K562 (cell line): Measurements from ENCODE around the gene AFDN. TPM values are rescaled to one million over a fixed set of nuclear protein-coding genes. Genes with fewer than 3 reads are reported as not detected.

ENCODE experiments used
- CCNT2 ChIP-seq: IDR thresholded peaks from 2 replicates; pipeline ENCODE4 v1.6.1; 2011; ENCODE audit warnings: borderline replicate concordance, low read depth, mild to moderate bottlenecking, moderate library complexity, mixed read lengths, low read length; ENCODE audit not compliant: insufficient read length; ENCODE audit errors: extremely low read depth
- NCOA1 ChIP-seq: fragments of 450-650 bp; IDR thresholded peaks from 2 replicates; pipeline ENCODE4 v1.6.1; 2016; ENCODE audit warnings: low read depth
- RNF2 ChIP-seq: sonication (generic); IDR thresholded peaks from 2 replicates; pipeline ENCODE4 v1.6.1; 2016
- SP1 ChIP-seq: sonication (generic); formaldehyde crosslinking; IDR thresholded peaks from 2 replicates; pipeline ENCODE4 v1.8.1; 2022; ENCODE audit warnings: mild to moderate bottlenecking, missing genetic modification reagents
- TARDBP ChIP-seq: fragments of 450-650 bp; IDR thresholded peaks from 2 replicates; pipeline ENCODE4 v1.6.1; 2016
- ZNF124 ChIP-seq: sonication (generic); formaldehyde crosslinking; IDR thresholded peaks from 2 replicates; pipeline ENCODE4 v1.8.1; 2022; ENCODE audit warnings: missing genetic modification reagents
- polyA plus RNA-seq, 8 experiments: library from polyadenylated mRNA; depleted of rRNA in 4 of 8; stranded (reverse) in 5 of 8; unstranded in 3 of 8; fragments of >200 nt; fragmentation: Nextera tagmentation in 2 of 8; fragmentation: Illumina TruSeq in 1 of 8; extraction: Ambion mirVana in 2 of 8; extraction: Trizol in 1 of 8; gene quantifications; 2 replicates each; pipeline versions ENCODE4 v1.2.1 to v1.2.3, GENCODE V29; 2011 to 2014; ENCODE audit warnings: inconsistent platforms in 1 of 8, missing spikeins in 1 of 8
- total RNA-seq, 7 experiments: library from RNA; depleted of rRNA in 6 of 7; stranded (reverse); fragments of >200 nt in 6 of 7; fragmentation: Illumina TruSeq in 2 of 7; extraction: Trizol in 2 of 7; gene quantifications; 2 replicates each; pipeline versions ENCODE4 v1.2.1 to v1.2.3, GENCODE V29; 2011 to 2021; ENCODE audit warnings: low replicate concordance in 1 of 7
- TF ChIP-seq, protein P1 (sequence below): fragments of 200-600 bp; sonication (generic); IDR thresholded peaks from one replicate; pipeline ENCODE4 v1.6.1; 2012; ENCODE audit warnings: mild to moderate bottlenecking, low read depth, low read length, inconsistent platforms
- TF ChIP-seq, protein P2 (sequence below): conservative IDR thresholded peaks from 2 replicates; pipeline ENCODE4 v1.6.1; 2011; ENCODE audit warnings: low read depth, mild to moderate bottlenecking, low read length; ENCODE audit not compliant: control insufficient read depth

Gene AFDN
- total and polyA plus RNA-seq, 9 of the 15 experiments (the other 6 are each of a cell fraction or from before 2014, with no cell fraction given): 7.2 to 129 (median 105) TPM

DNA sequence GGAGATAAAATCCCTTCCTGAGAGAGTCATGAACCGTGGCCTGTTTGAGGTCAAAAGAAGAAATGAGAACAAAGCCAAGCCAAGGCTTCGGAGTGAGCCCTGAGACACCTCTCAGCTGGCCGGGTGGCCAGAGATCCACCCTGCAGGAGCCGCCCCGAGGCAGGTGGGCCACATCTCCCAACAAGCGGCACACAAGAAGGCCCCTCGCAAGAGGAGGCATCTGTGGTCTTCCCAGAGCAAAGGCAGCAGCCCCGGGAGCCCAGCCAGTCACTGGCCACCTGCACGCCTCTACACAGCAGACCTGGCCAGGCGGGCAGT lies 30.9 kb upstream of the AFDN start (continued):
- TF ChIP-seq, protein P1, sequence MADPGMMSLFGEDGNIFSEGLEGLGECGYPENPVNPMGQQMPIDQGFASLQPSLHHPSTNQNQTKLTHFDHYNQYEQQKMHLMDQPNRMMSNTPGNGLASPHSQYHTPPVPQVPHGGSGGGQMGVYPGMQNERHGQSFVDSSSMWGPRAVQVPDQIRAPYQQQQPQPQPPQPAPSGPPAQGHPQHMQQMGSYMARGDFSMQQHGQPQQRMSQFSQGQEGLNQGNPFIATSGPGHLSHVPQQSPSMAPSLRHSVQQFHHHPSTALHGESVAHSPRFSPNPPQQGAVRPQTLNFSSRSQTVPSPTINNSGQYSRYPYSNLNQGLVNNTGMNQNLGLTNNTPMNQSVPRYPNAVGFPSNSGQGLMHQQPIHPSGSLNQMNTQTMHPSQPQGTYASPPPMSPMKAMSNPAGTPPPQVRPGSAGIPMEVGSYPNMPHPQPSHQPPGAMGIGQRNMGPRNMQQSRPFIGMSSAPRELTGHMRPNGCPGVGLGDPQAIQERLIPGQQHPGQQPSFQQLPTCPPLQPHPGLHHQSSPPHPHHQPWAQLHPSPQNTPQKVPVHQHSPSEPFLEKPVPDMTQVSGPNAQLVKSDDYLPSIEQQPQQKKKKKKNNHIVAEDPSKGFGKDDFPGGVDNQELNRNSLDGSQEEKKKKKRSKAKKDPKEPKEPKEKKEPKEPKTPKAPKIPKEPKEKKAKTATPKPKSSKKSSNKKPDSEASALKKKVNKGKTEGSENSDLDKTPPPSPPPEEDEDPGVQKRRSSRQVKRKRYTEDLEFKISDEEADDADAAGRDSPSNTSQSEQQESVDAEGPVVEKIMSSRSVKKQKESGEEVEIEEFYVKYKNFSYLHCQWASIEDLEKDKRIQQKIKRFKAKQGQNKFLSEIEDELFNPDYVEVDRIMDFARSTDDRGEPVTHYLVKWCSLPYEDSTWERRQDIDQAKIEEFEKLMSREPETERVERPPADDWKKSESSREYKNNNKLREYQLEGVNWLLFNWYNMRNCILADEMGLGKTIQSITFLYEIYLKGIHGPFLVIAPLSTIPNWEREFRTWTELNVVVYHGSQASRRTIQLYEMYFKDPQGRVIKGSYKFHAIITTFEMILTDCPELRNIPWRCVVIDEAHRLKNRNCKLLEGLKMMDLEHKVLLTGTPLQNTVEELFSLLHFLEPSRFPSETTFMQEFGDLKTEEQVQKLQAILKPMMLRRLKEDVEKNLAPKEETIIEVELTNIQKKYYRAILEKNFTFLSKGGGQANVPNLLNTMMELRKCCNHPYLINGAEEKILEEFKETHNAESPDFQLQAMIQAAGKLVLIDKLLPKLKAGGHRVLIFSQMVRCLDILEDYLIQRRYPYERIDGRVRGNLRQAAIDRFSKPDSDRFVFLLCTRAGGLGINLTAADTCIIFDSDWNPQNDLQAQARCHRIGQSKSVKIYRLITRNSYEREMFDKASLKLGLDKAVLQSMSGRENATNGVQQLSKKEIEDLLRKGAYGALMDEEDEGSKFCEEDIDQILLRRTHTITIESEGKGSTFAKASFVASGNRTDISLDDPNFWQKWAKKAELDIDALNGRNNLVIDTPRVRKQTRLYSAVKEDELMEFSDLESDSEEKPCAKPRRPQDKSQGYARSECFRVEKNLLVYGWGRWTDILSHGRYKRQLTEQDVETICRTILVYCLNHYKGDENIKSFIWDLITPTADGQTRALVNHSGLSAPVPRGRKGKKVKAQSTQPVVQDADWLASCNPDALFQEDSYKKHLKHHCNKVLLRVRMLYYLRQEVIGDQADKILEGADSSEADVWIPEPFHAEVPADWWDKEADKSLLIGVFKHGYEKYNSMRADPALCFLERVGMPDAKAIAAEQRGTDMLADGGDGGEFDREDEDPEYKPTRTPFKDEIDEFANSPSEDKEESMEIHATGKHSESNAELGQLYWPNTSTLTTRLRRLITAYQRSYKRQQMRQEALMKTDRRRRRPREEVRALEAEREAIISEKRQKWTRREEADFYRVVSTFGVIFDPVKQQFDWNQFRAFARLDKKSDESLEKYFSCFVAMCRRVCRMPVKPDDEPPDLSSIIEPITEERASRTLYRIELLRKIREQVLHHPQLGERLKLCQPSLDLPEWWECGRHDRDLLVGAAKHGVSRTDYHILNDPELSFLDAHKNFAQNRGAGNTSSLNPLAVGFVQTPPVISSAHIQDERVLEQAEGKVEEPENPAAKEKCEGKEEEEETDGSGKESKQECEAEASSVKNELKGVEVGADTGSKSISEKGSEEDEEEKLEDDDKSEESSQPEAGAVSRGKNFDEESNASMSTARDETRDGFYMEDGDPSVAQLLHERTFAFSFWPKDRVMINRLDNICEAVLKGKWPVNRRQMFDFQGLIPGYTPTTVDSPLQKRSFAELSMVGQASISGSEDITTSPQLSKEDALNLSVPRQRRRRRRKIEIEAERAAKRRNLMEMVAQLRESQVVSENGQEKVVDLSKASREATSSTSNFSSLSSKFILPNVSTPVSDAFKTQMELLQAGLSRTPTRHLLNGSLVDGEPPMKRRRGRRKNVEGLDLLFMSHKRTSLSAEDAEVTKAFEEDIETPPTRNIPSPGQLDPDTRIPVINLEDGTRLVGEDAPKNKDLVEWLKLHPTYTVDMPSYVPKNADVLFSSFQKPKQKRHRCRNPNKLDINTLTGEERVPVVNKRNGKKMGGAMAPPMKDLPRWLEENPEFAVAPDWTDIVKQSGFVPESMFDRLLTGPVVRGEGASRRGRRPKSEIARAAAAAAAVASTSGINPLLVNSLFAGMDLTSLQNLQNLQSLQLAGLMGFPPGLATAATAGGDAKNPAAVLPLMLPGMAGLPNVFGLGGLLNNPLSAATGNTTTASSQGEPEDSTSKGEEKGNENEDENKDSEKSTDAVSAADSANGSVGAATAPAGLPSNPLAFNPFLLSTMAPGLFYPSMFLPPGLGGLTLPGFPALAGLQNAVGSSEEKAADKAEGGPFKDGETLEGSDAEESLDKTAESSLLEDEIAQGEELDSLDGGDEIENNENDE: no peak
- no peak for TF ChIP-seq SP1
- no peak for TF ChIP-seq RNF2
- no peak for TF ChIP-seq ZNF124 (CRISPR knock-in tag)
- TF ChIP-seq, protein P2, sequence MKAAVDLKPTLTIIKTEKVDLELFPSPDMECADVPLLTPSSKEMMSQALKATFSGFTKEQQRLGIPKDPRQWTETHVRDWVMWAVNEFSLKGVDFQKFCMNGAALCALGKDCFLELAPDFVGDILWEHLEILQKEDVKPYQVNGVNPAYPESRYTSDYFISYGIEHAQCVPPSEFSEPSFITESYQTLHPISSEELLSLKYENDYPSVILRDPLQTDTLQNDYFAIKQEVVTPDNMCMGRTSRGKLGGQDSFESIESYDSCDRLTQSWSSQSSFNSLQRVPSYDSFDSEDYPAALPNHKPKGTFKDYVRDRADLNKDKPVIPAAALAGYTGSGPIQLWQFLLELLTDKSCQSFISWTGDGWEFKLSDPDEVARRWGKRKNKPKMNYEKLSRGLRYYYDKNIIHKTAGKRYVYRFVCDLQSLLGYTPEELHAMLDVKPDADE: no peak
- no peak for TF ChIP-seq CCNT2
- TF ChIP-seq NCOA1: no peak
- no peak for TF ChIP-seq TARDBP
